NCI-H2107 treated with DMSO at 0.1 percent for 48 hours (cell line): ENCODE measurements around the gene NAA60.

Experiments
- DNase-seq: peaks from one replicate; lab custom pipeline; 2025; ENCODE audit not compliant: unreplicated experiment; lab: John Stamatoyannopoulos, UW

Gene NAA60

DNA sequence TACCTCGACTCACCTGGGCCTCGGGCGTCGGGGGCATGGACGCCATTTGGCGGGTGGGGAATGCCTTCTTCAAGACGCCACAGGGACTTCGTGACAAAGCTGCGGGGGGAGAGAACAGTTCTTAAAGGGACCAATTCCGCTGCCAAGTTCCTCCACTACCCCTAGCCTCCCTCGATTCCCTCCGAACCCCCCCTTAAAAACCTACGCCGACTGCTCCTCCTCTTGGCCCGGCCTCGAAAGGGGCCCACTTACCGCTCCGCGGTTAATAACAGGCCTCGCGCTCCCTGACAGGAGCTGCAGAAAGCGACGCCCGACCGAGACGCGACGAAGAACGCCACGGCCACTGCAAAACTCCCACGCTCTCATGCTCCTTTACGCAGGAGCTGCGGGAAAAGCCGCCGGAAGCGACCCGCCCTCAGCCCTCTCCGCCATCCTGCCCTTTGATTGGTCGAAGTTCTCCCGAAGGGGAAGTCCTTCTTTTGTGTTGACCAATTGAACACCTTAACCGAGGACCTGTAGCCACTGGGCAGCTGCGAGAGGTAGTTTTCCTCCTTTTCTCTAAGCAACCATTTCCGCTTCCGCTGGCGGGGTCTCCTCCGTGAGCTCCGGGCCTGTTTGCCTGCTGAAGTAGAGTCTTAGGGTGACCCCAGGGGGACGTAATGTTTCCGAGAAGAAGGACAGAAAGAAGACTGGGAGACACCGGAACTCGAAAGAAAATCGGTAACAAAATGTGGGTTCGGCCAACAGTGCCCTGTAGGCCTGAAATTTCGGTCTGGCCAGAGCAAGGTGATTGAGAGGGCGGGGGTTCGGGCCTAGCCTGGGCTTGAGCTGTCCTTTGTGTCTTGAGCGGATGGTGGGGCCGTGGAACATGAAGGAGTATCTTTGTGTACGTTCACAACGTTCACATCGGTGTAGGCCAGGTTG is at the start of gene NAA60, which contains the start of gene ZNF597:
Gene NAA60 (plus strand): TSS at position 573 of the 924 bp plus-strand sequence. CDS start 32,548 bp downstream, outside the sequence.
Gene ZNF597 (minus strand): TSS at position 397 of the 924 bp plus-strand sequence. CDS start 351 bp downstream, at position 46.
- peak; percentile 85 for DNase-seq

DNA sequence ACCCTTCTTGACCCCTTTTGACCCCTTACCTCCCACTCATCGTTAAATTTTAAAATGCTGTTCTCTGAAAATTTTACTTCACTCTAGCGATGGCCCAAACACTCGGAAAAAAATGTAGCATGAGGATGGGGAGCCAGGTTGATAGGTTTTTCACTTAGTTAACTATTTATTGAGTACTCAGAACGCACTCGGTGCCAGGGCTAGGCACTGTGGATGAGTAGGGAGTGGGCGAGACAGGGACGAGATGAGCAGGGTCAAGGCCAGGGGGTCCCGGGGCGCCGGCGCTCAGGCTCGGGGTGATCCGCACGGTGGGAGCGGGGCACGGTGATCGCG is 43.1 kb upstream of the NAA60 start:
- DNase-seq = no peak

DNA sequence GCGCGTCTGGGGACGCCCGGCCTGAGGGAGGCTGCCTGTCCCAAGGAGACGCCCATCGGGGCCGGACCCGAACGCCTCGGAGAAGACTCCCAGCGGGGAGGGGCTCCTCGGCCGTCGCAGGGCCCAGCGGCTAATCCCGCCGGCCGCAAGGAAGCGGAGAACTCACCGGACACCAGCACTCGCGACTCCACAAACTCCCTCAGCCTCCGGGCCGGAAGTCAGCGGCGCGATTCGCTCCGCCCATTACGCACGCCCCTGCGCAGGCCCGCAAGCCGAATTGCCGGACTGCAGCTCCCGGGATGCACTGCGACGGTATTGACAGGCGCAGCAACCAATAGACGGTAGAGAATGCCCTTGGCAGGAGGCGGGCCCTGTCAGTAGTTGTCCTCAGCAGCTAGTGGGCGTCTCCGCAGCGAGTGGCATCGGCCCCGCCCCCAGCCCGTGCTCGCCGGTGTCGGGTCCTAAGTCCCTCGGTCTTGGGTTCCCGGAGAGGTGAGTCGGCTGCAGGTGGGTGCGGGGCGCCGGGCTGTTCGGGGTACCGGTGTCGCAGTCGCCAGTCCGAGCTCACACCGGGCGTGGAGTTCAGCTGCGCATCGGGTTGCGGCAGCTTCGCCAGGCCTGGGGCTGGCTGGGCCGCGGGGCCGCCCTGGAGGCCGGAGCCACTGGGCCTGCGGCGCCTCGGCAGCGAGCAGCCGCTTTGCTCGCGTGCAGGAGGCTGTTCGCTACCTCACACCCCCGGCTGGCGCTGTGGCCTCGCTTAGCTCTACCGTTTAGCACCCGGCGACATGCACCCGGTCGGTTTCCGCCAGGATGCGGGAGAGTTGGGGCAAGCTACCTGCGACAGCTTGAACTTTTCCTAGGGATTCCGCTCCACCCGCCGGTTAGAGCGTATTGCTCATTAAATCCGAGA is 42.4 kb upstream of the NAA60 start, which contains the start of the genes ZNF174 and ZSCAN32:
Gene ZNF174 (plus strand): TSS at position 437 of the 910 bp plus-strand sequence. CDS start 790 bp downstream, outside the sequence.
Gene ZSCAN32 (minus strand): TSS at position 226 of the 910 bp plus-strand sequence. CDS start 3,447 bp downstream, outside the sequence.
- DNase-seq = peak; percentile 96

GRCh38 chr16:3401719-3402397 is 41.6 kb upstream of the NAA60 start:
- DNase-seq = peak; percentile 5

GRCh38 chr16:3408561-3409197 is 34.8 kb upstream of the NAA60 start:
- no peak for DNase-seq

DNA sequence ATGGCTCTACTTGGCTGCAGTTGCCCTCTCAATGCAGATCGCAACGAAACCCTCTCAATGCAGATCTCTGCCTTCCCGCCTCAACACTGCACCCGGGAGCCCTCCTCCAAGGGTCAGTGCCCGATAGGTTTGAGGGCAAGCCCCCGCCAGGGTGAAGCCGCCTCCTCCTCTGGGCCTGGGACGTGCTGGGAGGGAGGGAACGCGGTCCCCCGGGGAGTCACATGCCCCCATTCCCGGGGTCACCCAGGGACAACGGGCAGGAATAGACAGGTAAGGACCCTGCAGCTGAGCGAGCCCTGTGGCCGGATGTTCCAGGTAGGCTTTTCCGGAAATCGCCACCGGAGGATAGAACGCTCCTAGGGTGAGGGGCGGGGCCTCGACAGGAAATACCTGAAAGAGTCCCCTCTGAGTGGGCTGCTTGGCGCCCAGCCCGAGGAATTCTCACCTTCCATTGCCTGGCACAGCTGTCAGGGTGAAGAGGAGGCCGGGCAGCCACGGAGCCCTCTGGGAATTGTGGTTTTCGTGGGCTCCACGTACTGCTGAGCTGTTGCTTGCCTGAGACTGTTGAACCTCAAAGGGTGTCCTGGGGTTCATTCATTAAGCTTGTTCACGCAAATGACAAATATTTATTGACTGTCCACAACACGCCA is 29.6 kb upstream of the NAA60 start:
- DNase-seq = no peak

- no peak for DNase-seq
Measured at GRCh38 chr16:3431779-3432219, 11.7 kb upstream of the NAA60 start.

DNA sequence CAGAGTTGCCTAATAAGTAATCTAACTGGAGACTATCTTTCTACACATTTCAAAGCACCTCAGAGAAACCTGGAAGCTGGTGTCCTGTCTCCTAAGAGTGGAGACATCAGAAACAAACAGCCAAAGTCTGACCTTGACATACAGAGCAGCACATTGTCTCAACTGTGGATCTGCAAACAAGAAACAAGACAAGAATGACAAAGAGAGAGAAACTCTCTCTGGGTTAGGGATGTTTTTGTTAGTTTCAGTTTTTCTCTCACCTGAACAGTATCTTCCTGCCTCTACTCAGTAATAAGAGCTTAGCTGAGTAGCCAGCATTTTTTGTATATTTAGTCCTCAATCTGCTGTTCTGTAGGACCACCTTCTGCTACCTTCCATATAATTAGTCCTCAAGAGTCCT is 9.1 kb upstream of the NAA60 start:
- DNase-seq = no peak

GRCh38 chr16:3439637-3440036 is 3.8 kb upstream of the NAA60 start:
- no peak for DNase-seq

- DNase-seq = no peak
Measured at GRCh38 chr16:3444032-3444388, 530 bp downstream of the NAA60 start.

DNA sequence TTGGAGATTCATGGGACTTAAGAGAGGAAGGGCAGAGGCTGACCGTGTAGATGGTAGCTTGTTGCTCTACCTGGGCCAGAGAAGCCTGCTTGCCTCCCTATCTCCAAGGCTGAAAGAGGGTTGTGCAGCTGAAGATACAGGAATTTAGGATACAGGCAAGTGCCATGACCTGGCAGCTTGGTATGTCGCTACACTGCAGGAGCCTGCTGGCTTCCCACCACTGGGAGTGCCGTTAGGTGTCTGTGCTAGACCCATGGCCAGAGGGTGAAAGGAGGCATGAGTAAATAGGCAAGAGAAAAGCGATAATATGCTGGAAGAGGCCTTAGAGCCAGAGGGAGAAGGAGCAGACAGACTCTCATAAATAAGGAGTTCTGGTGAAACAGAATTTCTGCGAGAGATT is 10.6 kb downstream of the NAA60 start:
- DNase-seq = no peak

- no peak for DNase-seq
Measured at GRCh38 chr16:3454631-3455147, 11.2 kb downstream of the NAA60 start.

DNA sequence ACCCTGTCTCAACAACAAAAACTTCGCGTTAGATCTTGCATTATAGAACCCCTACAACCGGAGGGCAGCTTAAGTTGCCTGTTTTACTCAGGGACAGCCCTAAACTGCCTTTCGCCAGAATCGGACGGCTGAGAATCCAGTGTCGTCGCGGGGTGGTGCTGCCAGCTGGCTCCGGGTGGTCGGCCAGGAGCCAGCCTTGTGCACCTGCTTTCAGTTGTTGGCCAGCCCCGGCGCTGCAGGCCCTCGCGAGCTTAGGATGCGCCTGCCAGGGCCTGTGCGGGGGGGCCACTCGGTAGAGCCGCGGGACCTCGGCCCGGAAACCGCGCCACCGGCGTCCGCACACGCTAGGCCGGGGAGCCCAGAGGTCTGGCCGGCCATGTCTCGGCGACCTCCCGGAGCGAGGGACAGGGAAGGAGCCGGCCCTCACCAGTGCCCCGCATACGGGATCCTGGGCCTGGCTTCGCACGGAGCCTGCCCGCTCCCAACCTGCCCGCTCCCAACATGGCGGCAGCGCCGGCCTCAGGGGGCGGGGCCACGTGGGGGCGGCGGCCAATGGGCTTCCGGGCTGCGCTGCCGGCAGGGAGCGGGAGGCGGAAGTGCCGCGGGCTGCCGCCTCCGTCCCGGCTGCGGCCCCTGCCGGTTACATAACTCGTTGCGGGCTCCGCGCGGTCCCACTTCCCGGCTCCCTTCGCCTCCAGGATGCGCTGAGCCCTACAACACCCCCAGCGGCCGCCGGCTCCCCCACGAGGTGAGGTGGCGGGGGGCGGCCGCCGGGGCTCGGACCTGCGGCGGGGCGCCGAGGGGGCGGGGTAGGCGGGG is 14.2 kb downstream of the NAA60 start:
- DNase-seq = peak; percentile 61

DNA sequence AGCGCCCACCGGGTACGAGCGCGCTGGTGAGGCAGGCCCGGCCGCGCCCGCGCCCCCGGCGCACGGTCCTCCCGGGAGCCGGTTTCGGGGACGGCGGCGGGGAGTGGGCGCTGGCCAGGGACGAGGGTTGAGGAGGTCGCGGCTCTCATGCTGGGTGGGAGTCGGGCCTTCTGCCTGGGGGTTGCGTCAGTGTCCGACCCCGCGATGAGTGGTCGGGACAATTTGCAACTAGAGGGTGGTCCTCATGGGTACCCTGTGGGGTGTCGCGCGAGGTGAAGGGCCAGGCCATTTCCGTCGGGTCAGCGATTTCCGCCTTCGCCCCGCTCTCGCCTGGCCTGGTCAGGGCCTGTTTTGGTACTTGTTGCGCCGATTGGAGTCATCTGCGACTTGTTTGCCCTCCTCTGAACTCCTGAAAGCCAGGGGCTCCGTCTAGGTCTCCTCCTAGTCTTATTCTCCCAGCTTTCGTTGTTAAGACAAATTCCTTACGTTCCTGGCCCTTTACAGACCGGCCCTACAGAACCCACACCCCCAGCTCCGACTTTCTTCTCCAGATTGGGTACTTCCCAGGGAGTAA is 14.9 kb downstream of the NAA60 start:
- DNase-seq = no peak

GRCh38 chr16:3458852-3459361 is 15.4 kb downstream of the NAA60 start:
- no peak for DNase-seq

DNA sequence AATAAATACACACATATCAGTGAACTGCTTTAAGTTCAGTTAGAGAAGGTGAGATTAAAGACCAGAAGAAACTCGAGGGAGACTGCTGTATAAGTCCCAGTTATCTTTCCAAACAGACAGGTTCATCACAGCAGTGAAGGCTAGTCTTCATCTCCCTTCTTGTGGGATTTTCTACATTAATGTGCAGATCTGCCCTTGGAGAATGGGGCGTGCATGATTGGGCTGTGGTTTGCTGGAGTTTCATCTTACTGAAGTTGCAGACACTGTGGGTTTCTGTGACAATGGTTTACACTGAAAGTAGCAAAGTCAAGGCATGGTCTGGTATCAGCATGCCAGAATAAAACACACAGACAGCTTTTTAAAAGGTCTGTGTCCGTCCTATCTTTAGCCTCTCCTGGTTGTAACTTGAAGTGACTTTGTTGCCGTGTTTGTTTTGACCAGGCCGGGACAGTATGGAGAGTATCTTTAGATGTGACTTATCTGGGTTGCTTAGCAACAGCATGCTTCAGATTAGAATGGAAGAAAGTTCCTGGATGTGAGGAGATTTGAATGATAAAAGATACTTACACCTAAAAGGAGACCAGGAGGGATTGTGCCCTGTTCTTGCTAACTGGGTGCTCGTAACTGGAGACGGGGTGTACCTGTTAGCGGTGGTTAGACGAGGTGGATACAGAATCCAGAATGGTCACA is 16.1 kb downstream of the NAA60 start:
- DNase-seq = no peak

GRCh38 chr16:3460121-3460520 is 16.6 kb downstream of the NAA60 start:
- no peak for DNase-seq

DNA sequence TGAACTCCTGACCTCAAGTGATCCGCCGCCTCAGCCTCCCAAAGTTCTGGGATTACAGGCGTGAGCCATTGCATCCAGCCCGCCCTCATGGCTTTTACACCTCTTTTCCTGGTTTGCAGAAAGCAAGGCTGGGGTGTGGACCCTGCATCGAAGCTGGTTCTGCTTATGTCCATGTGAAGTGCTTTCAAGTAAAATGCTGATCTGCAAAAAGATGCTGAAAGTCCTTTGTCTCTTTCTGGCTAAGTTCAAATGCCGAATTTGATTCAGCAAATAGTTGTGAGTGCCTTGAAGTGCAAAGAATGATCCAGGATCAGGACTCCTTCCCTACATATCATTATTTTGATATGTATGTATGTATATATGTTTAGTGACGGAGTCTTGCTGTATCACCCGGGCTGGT is 17.1 kb downstream of the NAA60 start:
- no peak for DNase-seq
